ENCODE results near the gene BRD8.
"Not testable (repeated sequence)": the region's sequence is repeated elsewhere in the genome, so short reads cannot be mapped to it uniquely, and the experiment has no call there.

Gene BRD8

DNA sequence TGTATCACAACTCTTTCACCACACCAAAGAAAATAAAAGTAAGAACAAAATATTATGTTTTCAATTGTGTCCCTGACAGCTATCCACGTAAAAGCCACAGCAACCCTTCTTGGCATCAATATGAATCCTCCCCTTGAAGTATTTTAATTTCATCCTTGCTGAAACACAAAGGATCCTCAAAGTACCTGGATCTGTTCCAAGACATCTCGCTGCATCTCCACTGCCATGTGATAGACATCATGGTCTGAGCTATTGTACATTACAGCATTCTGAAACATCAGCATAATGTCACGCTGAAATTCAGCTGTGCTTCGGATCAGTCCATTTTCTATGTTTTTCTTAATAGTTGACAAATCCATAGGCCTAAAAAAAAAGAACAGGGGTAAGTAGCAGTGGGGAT lies 17.7 kb downstream of the BRD8 start:
- DNase-seq = no peak

DNA sequence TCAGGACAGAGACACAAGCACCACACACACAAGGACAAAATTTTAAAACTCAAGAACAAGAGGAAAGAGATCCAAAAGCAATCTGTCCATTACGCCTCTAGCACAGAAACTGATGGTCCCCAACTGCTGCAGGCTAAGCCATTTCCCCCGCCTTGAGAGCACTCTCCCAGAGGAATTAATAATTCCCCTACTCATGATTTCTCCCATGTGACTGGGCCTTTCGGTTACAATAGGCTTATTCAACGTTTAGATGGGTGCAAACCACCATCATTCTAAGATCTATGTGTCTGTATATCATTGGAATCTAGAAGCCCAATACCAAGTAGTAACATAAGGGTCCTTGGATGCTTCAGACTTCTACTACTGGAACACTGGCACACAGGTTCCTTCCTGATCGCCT lies 18.8 kb downstream of the BRD8 start:
- DNase-seq = no peak

DNA sequence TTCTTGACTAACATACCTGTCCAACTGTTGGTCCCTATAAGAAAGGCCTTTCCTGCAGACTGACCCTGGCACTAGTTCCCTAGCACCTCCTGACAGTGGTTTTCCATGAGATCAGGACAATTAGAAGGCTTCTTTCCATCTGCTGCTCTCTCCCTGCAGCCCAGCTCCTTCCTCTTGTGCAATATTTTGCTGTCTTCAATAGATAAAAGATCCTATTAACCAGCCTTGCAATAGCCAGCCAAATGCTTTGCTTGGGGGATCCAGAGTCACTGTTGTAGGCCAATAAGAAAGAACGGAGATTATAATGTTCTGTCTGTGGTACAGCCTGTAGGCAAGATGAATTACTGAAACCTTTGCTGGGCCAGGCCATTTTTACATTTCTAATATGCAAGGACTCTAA lies 20.8 kb downstream of the BRD8 start:
- no peak for DNase-seq

DNA sequence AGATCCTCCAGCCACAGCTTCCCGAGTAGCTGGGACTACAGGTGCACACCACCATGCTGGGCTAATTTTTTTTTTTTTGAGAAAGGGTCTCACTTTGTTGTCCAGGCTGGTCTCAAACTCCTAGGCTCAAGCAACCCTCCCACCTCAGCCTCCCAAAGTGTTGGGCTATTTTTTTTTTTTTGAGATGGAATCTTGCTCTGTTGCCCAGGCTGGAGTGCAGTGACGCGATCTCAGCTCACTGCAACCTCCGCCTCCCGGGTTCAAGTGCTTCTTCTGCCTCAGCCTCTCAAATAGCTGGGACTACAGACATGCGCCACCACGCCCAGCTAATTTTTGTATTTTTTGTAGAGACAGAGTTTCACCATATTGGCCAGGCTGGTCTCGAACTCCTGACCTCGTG lies 22.5 kb downstream of the BRD8 start:
- DNase-seq = not testable (repeated sequence)

DNA sequence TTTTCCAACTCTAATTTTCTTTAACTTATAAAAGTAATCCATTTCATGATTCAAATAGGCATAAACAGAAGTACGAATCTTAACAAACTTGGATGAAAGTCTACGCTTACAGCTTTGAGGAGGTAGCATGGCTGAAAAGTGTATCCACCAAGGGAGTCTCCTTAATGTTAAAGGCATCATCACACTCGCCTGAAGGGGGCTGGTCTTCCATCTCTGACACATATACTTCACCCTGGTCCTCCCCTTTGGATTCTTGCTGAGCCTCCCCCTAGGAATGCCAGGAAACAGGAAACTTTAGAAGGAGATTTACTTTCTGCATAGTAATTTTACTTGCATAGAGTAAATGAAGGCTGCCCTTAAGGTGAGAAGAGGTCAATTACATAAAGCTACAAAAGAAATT lies 28.9 kb downstream of the BRD8 start:
- DNase-seq = no peak

DNA sequence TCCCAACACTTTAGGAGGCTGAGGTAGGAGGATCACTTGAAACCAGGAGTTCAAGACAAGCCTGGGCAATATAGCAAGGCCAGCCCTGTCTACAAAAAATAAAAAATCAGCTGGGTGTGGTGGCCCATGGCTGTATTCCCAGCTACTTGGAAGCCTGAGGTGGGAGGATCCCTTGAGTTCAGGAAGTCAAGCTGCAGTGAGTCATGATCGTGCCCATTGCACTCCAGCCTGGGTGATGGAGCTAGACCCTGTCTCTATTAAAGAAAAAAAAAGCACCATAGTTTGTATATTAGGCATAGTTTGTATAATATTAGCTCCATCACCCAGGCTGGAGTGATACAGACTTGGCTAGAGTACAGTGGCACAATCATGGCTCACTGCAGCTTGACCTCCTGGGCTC lies 29.6 kb downstream of the BRD8 start:
- no peak for DNase-seq

DNA sequence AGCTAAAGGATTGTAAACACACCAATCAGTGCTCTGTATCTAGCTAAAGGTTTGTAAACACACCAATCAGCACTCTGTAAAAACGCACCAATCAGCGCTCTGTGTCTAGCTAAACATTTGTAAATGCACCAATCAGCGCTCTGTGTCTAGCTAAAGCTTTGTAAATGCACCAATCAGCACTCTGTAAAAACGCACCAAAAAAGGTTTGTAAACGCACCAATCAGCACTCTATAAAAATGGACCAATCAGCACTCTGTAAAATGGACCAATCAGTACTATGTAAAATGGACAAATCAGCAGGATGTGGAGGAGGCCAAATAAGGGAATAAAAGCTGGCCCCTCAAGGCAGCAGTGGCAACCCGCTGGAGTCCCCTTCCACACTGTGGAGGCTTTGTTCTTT lies 34.9 kb downstream of the BRD8 start:
- not testable (repeated sequence) for DNase-seq

DNA sequence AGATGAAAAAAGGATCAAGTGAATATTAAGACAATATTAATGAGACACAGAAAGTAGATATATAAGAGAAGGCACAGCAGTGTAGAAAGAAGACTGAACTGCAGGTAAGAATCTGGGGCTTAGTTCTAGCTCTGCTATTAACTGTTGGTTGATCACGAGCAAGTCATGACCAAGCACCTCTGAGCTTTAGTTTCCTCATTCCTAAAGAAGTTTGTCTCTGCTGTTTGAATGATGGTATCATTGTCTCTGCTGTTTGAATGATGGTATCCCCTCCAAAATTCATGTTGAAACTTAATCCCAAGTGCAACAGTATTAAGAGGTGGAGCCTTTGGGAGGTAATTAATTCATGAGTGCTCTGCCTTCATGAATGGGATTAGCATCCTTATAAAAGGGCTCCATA lies 36.7 kb downstream of the BRD8 start:
- no peak for DNase-seq

DNA sequence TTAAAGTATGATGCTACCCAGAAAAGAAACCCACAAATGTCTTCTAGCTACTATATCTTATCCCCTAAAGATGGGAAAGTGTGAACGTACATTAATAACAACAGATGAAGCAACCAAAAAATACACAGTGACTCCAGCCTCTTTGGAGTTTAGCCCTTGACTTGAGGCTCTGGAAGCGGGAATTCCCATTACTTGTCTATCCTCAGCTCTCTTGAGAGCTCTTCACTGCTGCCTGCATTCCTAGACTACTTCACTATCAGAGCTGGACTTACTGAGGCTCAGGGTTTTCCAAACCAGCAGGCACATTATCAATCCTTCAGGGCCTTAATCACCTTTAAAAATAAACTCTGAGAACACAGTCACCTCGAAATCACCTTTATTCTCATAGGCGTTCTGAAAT lies 38.2 kb downstream of the BRD8 start:
- DNase-seq = no peak

DNA sequence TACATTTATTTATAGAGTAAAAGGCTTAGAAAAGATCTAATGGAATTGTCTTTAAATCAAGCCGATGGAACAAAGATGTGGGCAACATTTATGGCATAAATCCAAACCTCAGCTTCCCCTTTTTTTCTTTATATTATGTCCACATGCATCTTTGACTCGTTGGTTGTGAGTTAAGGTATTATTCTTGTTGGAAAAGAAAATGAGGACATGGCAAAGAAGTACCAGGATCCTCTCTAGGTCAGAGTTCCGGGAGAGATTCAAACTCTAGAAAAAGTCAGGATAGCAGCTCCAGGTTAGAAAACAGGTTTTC lies 38.7 kb downstream of the BRD8 start:
- DNase-seq = no peak

DNA sequence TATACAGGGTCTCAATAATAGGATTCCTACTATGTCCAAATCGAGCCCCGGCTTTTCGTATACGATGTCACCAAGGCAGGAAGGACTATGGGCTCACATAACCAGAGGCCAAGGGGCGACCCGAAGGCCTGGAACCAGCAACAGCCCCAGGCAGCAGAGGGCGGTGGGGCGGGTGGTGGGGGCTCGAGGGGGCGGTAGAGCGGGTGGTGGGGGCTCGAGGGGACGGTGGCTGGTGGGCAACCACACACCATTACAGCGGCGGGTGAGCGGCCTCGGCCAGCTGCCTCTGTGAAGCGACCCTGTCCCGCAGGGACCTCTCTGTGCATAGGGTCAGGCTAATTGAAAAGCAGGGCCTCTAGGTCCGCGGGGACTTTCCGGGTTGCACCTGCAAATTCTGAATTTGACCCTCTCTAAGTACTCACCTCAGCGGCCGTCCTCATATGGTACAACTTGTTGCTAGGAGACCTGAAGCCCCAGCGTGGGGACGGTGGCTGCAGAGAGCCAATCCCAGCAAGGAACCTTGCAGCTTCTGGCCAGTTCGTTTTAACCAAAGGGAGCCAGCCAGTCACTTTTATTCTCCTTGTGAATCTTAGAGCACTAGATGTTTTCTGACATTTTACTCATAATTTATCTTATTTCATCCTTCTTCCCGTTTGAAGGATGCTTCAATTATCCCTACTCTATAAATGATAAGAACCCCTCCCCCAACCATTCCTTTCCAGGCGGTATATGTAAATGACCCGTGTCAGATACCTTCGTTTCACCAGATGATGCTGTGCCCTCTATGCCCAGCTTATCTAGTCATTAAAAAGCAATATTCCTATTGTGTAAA lies 39.3 kb downstream of the BRD8 start, which contains the start of gene NME5:
Gene NME5, minus strand, starts transcription at position 480 of the 832 bp plus-strand sequence. CDS start 648 bp downstream, outside the sequence.
- DNase-seq = no peak

DNA sequence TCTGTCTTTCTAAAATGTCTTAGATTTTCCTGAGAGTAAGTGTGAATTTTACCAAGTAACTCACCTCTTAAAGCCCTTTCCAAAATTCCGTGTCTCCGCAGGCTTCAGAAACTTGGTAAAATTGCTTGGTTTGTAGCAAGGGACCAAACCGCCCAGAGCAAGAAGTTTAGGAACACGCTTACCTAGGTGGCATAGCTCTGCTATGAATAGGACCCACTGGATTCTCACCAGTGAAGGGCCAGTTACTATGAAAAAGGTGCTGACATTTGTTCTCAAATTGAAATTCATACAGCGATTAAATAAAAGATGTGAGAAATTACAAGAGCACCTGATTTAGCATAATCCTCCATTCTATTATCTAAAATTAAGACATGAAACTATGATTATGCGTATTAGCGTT lies 45.9 kb downstream of the BRD8 start:
- DNase-seq = no peak

DNA sequence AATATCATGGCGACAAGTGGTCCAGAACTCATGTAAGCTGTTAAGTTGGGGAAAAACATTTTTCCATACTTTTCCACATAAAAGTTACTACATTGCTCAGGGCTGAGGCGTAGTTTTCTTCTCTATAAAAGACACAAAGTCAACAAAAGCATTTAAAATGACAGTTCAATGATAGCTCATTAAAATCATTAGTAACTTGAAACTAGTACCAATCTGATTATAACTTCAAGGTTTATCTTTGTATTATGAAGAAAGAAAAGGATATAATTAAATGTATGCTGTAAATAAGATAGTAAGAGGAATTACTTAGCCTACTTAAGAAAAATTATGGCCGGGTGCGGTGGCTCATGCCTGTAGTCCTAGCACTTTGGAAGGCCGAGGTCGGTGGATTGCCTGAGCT lies 49.1 kb downstream of the BRD8 start:
- DNase-seq = no peak

DNA sequence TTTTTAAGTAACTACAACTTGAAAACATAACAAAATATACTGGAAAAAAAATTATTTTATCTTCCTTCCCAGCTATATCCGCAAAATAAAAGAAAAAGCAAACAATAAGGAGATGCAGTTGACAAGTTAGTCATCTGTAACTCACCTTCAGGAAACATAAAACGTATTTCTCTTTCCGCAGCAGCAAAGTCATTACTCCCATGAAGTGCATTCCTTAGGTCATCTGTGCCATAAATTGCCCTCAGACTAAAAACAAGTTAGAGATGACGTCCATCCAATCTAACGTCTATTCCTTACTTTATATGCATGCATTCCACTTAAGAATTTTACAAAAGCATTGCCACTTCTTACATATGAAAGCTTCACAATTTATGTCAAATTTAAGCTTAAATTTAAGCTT lies 50.1 kb downstream of the BRD8 start:
- no peak for DNase-seq

DNA sequence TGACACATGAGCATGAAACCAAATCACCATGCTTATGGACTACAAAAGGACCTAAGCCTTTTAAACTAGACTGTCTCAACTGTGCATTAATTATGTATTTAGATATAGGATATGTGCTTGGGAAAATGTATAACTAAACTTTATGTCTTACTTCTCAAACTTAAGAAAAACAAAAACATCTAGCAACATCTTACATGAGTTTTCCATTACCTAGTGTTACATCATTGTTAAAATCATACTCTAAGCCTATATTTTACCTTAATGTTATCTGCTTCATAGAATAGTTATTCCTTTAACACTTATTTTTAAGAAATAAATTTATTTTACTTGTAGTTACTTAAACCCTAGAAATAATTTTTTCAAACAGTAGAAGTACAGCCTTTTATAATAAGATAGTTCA lies 63.2 kb downstream of the BRD8 start:
- no peak for DNase-seq

DNA sequence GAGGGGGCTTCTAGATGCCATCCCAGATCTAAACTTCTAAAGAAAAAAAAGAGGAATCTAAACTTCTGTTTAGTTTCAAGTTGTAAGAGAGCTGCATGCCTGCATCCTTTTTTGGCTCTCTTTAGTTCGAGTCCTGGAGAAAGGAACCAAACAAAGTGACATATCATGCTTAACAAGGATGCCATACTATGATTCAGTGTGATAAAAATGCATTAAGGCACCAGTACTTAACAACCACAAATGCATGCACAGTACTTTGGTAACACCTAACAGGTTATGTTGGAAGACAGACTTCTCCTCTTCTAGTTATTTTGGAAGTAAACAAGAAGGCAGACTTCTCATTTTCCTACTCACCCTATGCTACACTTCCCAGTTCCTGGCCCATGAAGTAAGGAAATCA lies 66.5 kb downstream of the BRD8 start:
- no peak for DNase-seq

DNA sequence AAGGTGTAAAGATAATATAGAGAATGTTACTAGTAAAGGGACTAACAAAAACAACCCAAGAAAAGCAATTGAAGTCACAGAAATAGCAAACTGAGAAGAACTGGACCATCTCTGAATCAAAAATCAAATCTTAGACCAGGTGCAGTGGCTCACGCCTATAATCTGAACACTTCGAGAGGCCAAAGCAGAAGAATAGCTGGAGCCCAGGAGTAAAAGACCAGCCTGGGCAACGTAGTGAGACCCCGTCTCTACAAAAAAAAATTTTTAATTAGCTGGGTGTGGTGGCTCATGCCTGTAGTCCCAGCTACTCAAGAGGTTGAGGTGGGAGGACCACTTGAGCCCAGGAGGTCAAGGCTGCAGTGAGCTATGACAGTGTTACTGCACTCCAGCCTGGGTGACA lies 67.2 kb downstream of the BRD8 start:
- no peak for DNase-seq

DNA sequence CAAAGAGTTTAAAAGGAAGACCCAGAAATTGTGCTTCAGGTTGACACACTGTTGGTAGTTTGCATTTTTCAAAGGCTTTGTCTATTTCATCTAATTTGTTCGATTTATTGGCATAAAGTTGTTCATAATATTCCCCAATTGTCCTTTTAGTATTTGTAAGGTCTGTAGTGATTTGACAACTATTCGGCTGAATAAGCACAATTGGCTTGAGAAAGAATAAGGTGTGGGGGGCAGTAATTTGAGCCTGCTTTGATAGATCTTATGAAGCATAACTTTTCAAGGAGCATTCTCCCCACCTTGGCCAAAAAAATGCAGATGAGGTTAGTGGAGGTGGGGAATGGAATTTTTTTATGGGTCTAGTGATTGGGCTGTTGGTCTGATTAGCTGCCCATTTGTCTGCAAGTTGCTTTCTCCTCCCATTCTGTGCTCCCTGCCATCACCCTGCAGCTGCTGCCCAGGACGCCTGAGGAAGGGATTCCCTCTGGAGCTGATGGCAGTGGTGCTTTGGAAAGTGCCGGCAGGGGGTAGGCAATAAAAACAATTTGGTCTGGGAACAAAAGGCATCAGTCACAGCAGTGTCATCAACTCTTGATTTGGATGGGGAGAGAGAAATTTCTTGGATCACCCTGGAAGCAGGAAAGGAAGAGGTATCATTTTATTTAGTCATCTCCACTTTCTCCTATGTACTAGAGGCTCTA lies 68.0 kb downstream of the BRD8 start:
- DNase-seq = no peak

DNA sequence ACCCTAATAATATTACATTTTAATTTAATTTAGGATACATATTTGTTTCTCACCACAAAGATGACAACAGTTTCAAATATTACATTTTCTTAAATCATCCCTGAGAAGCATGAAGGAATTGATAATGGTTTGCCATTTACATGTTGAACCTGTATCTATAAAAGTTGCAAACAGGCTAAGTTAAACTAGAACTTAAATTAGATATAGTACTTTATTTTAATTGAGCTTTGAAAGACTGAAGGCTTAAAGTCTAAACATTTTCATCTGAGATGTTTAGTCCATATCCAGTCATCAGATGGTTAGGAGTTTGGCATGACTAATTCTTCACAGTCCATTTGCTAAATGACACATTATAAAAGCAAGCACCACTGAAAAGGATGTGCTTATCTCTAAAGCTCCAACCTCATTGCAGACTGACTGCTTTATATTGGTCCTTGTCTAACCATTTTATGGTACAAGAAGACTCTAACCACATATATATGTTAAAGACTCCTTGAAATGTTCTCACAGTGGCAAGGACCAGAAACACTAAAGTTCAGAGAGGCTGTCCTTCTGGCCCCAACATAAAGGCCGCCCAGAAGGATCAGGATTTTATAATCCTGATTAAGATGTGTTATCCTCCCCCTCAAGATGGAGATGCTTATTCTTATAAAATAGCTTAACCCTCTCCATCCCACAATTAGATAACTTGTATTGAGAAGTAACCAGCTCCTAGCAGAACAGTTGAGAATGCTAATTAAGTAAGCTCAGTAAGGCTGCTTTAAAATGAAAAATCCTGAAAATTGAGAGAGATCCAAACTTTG lies 68.8 kb downstream of the BRD8 start:
- DNase-seq = no peak

DNA sequence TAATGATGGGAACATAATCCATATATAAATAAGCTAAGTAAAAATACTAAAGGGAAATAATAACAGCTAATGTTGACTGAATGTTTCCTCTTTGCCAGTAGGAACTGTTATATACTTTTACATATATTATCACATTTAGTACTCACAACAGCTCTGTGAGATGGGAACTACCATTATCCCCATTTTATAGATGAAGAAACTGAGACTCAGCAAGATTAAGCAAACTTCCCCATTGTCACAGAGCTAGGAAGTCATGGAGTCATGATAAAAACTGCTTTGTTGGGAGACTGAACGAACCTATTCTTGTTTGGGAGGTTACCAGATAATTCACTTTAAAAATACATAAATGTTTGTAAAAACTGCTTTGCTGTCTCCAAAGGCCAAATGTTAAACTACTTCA lies 71.2 kb downstream of the BRD8 start:
- DNase-seq = no peak

DNA sequence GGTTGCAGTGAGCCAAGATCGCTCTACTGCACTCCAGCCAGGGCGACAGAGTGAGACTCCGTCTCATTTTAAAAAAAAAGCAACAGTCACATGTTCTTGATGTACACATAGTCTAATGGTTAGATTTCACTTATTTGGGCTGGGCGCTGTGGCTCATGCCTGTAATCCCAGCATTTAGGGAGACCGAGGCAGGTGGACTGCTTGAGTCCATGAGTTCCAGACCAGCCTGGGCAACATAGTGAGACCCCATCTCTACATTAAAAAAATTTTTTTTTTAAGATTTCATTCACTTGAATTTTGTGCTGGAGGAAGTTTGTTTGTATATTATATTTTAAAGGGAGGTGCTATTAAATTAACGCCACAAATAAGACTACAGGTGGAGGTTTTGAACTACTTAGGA lies 72.7 kb downstream of the BRD8 start:
- DNase-seq = no peak

DNA sequence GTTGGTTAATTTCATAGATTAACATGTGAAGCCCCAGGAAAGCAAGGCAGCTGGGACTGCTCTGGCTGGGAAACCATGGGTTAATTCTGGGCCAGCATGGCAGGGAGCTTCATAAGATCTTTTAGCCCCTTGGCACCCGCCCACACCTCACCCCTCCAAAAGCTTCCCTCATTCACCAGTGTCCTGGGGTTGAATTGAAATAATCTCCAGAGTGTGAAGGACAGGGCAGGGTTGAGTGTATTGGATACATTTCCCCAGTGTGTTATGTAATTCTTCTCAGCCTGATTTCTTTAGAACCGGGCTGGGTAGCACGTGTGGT lies 75.2 kb downstream of the BRD8 start:
- DNase-seq = no peak

DNA sequence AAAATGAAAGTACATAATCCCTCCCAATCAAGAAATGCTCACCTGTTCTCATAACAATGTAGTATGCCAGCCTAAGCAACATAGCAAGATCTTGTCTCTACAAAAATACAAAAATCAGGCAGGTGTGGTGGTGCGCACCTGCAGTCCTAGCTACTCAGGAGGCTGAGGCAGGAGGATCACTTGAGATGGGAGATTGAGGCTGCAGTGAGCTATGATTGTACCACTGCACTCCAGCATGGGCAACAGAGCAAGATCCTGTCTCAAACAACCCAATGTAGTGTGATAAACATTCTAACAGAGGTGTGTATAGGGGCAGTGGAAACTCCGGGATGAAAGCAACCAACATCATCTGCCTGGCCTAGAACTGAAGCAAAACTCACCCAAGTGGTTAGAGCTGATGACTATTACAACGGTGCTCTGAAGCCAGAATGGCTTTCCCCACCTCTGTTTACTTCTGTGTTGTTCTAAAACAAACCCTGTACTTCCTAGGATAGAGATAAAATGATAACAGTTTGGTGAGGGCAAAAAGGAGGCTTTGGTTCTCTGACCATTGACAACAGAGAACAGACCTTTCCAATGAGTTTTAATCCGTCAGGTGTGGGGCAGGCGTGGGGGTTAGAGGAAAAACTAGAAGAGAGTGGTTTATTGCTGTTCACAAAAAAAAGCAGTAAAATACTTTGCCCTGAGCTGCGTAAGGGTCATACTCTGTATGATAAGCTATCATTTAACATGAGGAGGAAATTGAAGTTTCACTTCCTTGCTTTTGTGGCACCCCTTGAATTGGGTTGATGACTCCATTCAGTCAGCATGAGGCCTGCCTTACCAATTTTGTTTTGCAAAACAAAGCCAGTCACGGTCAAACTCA lies 75.7 kb downstream of the BRD8 start:
- DNase-seq = no peak

Data from activated CD8-positive, alpha-beta memory T cell treated with anti-CD3 and anti-CD28 coated beads, Interleukin-2, amount 50 U/mL, for 4 hours (primary cell).